Naive thymus-derived CD4-positive, alpha-beta T cell (primary cell): Measurements from ENCODE around the gene KRT71. TPM values are rescaled to one million over a fixed set of nuclear protein-coding genes. Genes with fewer than 3 reads are reported as not detected.

Experiments
- ATAC-seq: fragments of 150-1000 bp; cut with Tn5 transposase; 2 replicates; pipeline ENCODE4 v1.10.0; 2021; ENCODE audit warnings: mild to moderate bottlenecking, moderate library complexity
- CTCF ChIA-PET: fragments of 350-600 bp; sonication (Branson Sonifier 250); formaldehyde crosslinking; loops from one replicate; lab custom pipeline; 2021; ENCODE audit warnings: antibody characterized with exemption; lab: Charles Lee
- POLR2A ChIA-PET: fragments of 350-600 bp; sonication (Branson Sonifier 250); formaldehyde crosslinking; loops from one replicate; lab custom pipeline; 2021; ENCODE audit warnings: antibody characterized with exemption, inconsistent platforms; lab: Charles Lee
- DNase-seq, 9 donors: peaks; one replicate each; pipeline versions ENCODE4 v3.0.0 to v3.0.0-alpha.2; 2020 to 2022; ENCODE audit warnings: mixed read lengths in 1 of 9
- H3K27ac ChIP-seq: one replicate; pipeline ENCODE4 v1.7.0; 2013; ENCODE audit warnings: mild to moderate bottlenecking, low read depth, low read length, moderate library complexity
- H3K27me3 ChIP-seq, 2 donors: one replicate each; pipeline ENCODE4 v1.7.0; 2013; ENCODE audit warnings: low read length in 2 of 2, mild to moderate bottlenecking in 2 of 2, moderate library complexity in 2 of 2; ENCODE audit not compliant: control insufficient read depth in 2 of 2, insufficient read depth in 2 of 2
- H3K36me3 ChIP-seq, 3 experiments: 1 replicate in 2 of 3; 2 replicates in 1 of 3; pipeline ENCODE4 v1.7.0; 2013; ENCODE audit warnings: low read length in 3 of 3, mild to moderate bottlenecking in 3 of 3, moderate library complexity in 1 of 3; ENCODE audit not compliant: insufficient read depth in 3 of 3, control insufficient read depth in 2 of 3
- H3K4me1 ChIP-seq, 2 donors: one replicate each; pipeline ENCODE4 v1.7.0; 2013; ENCODE audit warnings: low read length in 2 of 2, mild to moderate bottlenecking in 2 of 2, moderate library complexity in 1 of 2; ENCODE audit not compliant: control insufficient read depth in 2 of 2, insufficient read depth in 2 of 2
- H3K4me3 ChIP-seq: 2 replicates; pipeline ENCODE4 v1.7.0; 2013; ENCODE audit warnings: mild to moderate bottlenecking, low read length
- H3K9me3 ChIP-seq, 3 experiments: 1 replicate in 2 of 3; 2 replicates in 1 of 3; pipeline ENCODE4 v1.7.0; 2013; ENCODE audit warnings: low read length in 3 of 3; ENCODE audit not compliant: control insufficient read depth in 2 of 3
- H3K27ac Mint-ChIP-seq, 9 donors: one replicate each; pipeline ENCODE4 v1.8.0; 2020 to 2022; ENCODE audit warnings: mixed read lengths in 9 of 9, mild to moderate bottlenecking in 8 of 9, moderate library complexity in 5 of 9, inconsistent platforms in 2 of 9
- H3K27me3 Mint-ChIP-seq, 5 donors: one replicate each; pipeline ENCODE4 v1.8.0; 2021 to 2022; ENCODE audit warnings: mixed read lengths in 5 of 5, mild to moderate bottlenecking in 1 of 5
- H3K36me3 Mint-ChIP-seq, 5 donors: one replicate each; pipeline ENCODE4 v1.8.0; 2020 to 2022; ENCODE audit warnings: mixed read lengths in 5 of 5, mild to moderate bottlenecking in 3 of 5, inconsistent platforms in 1 of 5
- H3K4me1 Mint-ChIP-seq, 7 donors: one replicate each; pipeline ENCODE4 v1.8.0; 2020 to 2022; ENCODE audit warnings: mixed read lengths in 7 of 7, mild to moderate bottlenecking in 3 of 7, inconsistent platforms in 1 of 7
- H3K4me3 Mint-ChIP-seq, 10 donors: one replicate each; pipeline ENCODE4 v1.8.0; 2020 to 2022; ENCODE audit warnings: mild to moderate bottlenecking in 10 of 10, mixed read lengths in 10 of 10, moderate library complexity in 6 of 10, inconsistent platforms in 2 of 10
- H3K9me3 Mint-ChIP-seq, 11 donors: one replicate each; pipeline ENCODE4 v1.8.0; 2020 to 2022; ENCODE audit warnings: mixed read lengths in 11 of 11, mild to moderate bottlenecking in 4 of 11, inconsistent platforms in 1 of 11, moderate library complexity in 1 of 11
- intact Hi-C, 2 donors: fragments of 100-400 bp; cut with micrococcal nuclease; formaldehyde crosslinking; loops; one replicate each; pipeline ENCODE4 v1.15.1; 2023
- polyA plus RNA-seq, 2 donors: library from polyadenylated mRNA; unstranded; fragments of 300-500 nt; fragmentation: Illumina TruSeq; gene quantifications; one replicate each; pipeline ENCODE4 v1.2.3, GENCODE V29; 2021
- total RNA-seq, 6 experiments: library from RNA in 5 of 6; stranded (reverse) in 5 of 6; gene quantifications; 1 replicate in 5 of 6; 2 replicates in 1 of 6; pipeline ENCODE4 v1.2.3 and lab custom pipeline; 2021 to 2026

Gene KRT71
- total and polyA plus RNA-seq, 7 experiments from 2014 or later: not detected

DNA sequence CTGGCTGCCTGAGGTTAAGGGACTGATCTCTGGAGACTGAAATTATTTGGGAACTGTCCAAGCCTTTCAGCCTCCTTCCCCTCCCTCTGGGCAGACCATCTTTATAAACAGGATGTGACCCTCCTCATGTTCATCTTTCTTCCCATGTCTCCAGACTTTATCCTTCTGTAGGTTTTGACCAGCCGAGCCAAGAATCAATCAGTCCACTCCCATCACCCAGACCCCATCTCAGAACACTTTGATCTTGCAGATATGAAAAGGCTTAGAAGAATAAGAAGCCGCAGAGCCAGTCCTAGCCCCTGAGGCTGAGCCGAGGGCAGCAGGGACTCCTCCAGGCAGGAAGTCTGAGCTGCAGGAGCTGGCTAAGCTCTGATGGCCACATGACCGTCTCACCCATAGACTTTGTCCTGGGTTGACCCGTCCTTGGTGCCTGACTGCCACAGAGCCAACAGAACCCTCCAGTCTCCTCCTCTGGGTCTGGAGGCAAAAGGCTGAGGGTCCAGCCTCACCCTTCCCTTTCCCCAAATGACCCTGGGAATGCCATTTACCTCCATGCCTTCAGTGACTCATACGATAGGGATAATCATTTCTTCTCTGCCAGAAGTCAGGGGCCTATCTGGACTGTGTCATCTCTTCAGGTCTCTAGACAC, 1.6 kb downstream of the KRT71 start:
- H3K9me3 ChIP-seq: no peaks in the 10 kb centered on the region
- intact Hi-C loops: no loop called here
- H3K4me1 ChIP-seq: peaks cover 0 to 19% of the 10 kb centered on the region in 2 donors
- Mint-ChIP-seq H3K4me3 (no peak overlapping the region), H3K27me3 (peaks cover 0 to 21% (median 0%) of the 10 kb centered on the region in 5 donors), H3K4me1 (peaks cover 0 to 13% (median 0%) of the 10 kb centered on the region in 7 donors), H3K27ac (peak overlapping the region in 1 of 9 donors; percentile 38), H3K9me3 (no peaks in the 10 kb centered on the region), H3K36me3 (no peaks in the 10 kb centered on the region)
- no peak overlapping the region for H3K27ac ChIP-seq
- H3K27me3 ChIP-seq: no peaks in the 10 kb centered on the region
- no peak for DNase-seq
- H3K4me3 ChIP-seq: no peak overlapping the region
- POLR2A ChIA-PET: no interaction called here
- no peak for ATAC-seq
- H3K36me3 ChIP-seq: no peaks in the 10 kb centered on the region
- CTCF ChIA-PET: interaction anchor here (0.5 kb wide), 1 partner anchor 389 kb away, joined by 5 read pairs; no protein-coding TSS in a partner anchor

DNA sequence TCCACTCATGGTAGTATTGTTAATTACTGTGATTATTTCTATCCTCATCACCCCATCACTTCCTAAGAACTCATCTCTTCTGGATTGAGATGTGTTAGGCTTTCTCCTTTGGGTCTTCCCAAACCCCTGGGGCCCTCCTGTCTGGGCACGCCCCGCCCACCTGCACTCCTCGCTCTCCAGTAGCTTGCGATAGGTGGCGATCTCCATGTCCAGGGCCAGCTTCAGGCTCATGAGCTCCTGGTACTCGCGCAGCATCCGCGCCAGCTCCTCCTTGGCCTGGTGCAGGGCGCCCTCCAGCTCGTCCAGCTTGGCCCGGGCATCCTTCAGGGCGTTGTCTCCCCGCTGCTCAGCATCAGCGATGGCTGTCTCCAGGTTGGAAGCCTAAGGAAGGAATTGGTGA, 6.8 kb downstream of the KRT71 start:
- no peaks in the 10 kb centered on the region for H3K9me3 ChIP-seq
- peaks cover 0 to 7% (median 0%) of the 10 kb centered on the region in 7 donors for H3K4me1 Mint-ChIP-seq
- H3K4me3 Mint-ChIP-seq: no peak overlapping the region
- ChIA-PET POLR2A (no interaction called here), CTCF (interaction anchor here (0.8 to 1.0 kb wide), 2 partner anchors 38 to 333 kb away, joined by 3 read pairs; no protein-coding TSS in a partner anchor)
- H3K36me3 ChIP-seq: no peaks in the 10 kb centered on the region
- peaks cover 0 to 13% (median 0%) of the 10 kb centered on the region in 5 donors for H3K27me3 Mint-ChIP-seq
- no peak for ATAC-seq
- no peak overlapping the region for H3K4me3 ChIP-seq
- intact Hi-C loops: no loop called here
- no peak for DNase-seq
- no peaks in the 10 kb centered on the region for H3K36me3 Mint-ChIP-seq
- no peaks in the 10 kb centered on the region for H3K27me3 ChIP-seq
- no peak overlapping the region for H3K27ac ChIP-seq
- no peaks in the 10 kb centered on the region for H3K4me1 ChIP-seq
- H3K9me3 Mint-ChIP-seq: peaks cover 0 to 1% (median 0%) of the 10 kb centered on the region in 11 donors
- H3K27ac Mint-ChIP-seq: no peak overlapping the region

- Histone ChIP-seq H3K27me3 (no peaks in the 10 kb centered on the region), H3K9me3 (no peaks in the 10 kb centered on the region), H3K27ac (no peak overlapping the region), H3K36me3 (no peaks in the 10 kb centered on the region), H3K4me3 (no peak overlapping the region), H3K4me1 (no peaks in the 10 kb centered on the region)
- no peak for ATAC-seq
- intact Hi-C loops: no loop called here
- H3K9me3 Mint-ChIP-seq: peaks cover 0 to 1% (median 0%) of the 10 kb centered on the region in 11 donors
- ChIA-PET POLR2A (no interaction called here), CTCF (no interaction called here)
- H3K27ac Mint-ChIP-seq: no peak overlapping the region
- peaks cover 0 to 7% (median 0%) of the 10 kb centered on the region in 7 donors for H3K4me1 Mint-ChIP-seq
- H3K36me3 Mint-ChIP-seq: no peaks in the 10 kb centered on the region
- no peak for DNase-seq
- no peak overlapping the region for H3K4me3 Mint-ChIP-seq
- H3K27me3 Mint-ChIP-seq: peaks cover 0 to 9% (median 0%) of the 10 kb centered on the region in 5 donors
Measured at GRCh38 chr12:52543985-52544883, 8.7 kb downstream of the KRT71 start.

DNA sequence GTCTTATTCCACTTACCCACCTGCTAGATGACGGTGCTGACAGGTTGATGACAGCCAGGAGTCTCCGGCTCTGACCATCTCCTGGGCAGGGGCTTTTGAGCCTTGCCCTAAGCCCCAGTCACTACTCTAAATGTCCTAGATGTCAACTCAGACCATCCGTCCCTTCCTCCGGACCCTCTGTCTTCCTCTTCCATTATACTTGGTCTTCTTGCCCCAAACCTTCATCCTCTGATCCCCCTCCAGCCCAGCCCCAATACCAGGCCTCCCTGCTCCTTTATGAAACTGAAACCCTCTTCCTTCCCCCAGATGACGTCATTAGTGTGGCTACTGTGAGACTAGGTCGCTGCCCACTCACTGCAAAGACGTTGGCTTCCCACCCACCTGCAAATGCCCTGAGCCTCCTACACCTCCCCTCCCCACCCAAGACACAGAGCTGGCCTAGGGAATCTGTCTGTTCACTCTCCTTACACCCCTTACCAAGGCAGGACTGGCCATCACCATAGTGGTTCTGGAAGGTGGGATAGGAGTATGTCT, 10.1 kb downstream of the KRT71 start:
- ChIA-PET CTCF (no interaction called here), POLR2A (no interaction called here)
- no peak for ATAC-seq
- Mint-ChIP-seq H3K27me3 (peaks cover 0 to 7% (median 0%) of the 10 kb centered on the region in 5 donors), H3K4me3 (peak overlapping the region in 1 of 10 donors; percentile 0), H3K36me3 (no peaks in the 10 kb centered on the region), H3K4me1 (peaks cover 0 to 7% (median 0%) of the 10 kb centered on the region in 7 donors), H3K9me3 (peaks cover 0 to 1% (median 0%) of the 10 kb centered on the region in 11 donors), H3K27ac (peak overlapping the region in 1 of 9 donors; percentile 10)
- no peak for DNase-seq
- H3K36me3 ChIP-seq: no peaks in the 10 kb centered on the region
- no peaks in the 10 kb centered on the region for H3K9me3 ChIP-seq
- H3K4me3 ChIP-seq: no peak overlapping the region
- H3K27me3 ChIP-seq: no peaks in the 10 kb centered on the region
- H3K4me1 ChIP-seq: no peaks in the 10 kb centered on the region
- H3K27ac ChIP-seq: no peak overlapping the region
- intact Hi-C loops: loop anchor here in 1 of 2 donors (1.0 kb wide), 2 partner anchors 327 to 336 kb away; no protein-coding TSS in a partner anchor

- no peak overlapping the region for H3K4me3 Mint-ChIP-seq
- no peak for ATAC-seq
- DNase-seq: no peak
- H3K9me3 ChIP-seq: no peaks in the 10 kb centered on the region
- CTCF ChIA-PET: no interaction called here
- no peak overlapping the region for H3K4me3 ChIP-seq
- H3K9me3 Mint-ChIP-seq: peaks cover 0 to 1% (median 0%) of the 10 kb centered on the region in 11 donors
- H3K36me3 ChIP-seq: no peaks in the 10 kb centered on the region
- H3K4me1 ChIP-seq: no peaks in the 10 kb centered on the region
- H3K27me3 ChIP-seq: no peaks in the 10 kb centered on the region
- H3K36me3 Mint-ChIP-seq: no peaks in the 10 kb centered on the region
- H3K27ac Mint-ChIP-seq: no peak overlapping the region
- H3K27ac ChIP-seq: no peak overlapping the region
- peaks cover 0 to 8% (median 0%) of the 10 kb centered on the region in 5 donors for H3K27me3 Mint-ChIP-seq
- peaks cover 0 to 7% (median 0%) of the 10 kb centered on the region in 7 donors for H3K4me1 Mint-ChIP-seq
- intact Hi-C loops: loop anchor here in 1 of 2 donors (1.0 kb wide), 2 partner anchors 328 to 337 kb away; no protein-coding TSS in a partner anchor
- POLR2A ChIA-PET: no interaction called here
Measured at GRCh38 chr12:52542157-52542556, 10.8 kb downstream of the KRT71 start.

DNA sequence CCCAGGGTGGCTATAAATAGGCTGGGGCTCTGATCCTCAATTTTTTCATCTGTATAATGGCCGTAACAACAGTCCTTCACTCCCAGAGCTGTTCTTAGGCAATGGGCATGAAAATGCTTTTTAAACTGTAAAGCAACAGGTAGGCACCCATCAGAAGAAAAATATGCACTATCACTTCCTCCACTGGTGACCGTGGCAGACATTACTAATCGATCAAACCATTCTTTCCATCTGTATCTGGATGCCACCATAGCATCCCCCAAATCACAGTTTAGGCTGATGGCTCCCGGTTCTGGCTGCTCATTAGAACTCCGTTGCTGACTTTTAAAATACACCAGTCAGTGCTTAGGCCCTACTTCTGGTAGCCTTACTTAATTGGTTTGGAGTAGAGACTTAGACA, 11.2 kb downstream of the KRT71 start:
- ATAC-seq: no peak

More for the DNA sequence above, 11.2 kb downstream of the KRT71 start:
- no peaks in the 10 kb centered on the region for H3K4me1 ChIP-seq
- POLR2A ChIA-PET: no interaction called here
- no peak overlapping the region for H3K27ac Mint-ChIP-seq
- no peaks in the 10 kb centered on the region for H3K36me3 ChIP-seq
- CTCF ChIA-PET: no interaction called here
- peaks cover 0 to 8% (median 0%) of the 10 kb centered on the region in 5 donors for H3K27me3 Mint-ChIP-seq
- DNase-seq: no peak
- no peak overlapping the region for H3K27ac ChIP-seq
- H3K9me3 Mint-ChIP-seq: peaks cover 0 to 1% (median 0%) of the 10 kb centered on the region in 11 donors
- intact Hi-C loops: loop anchor here in 1 of 2 donors (1.0 kb wide), 2 partner anchors 329 to 338 kb away; no protein-coding TSS in a partner anchor
- H3K4me1 Mint-ChIP-seq: peaks cover 0 to 7% (median 0%) of the 10 kb centered on the region in 7 donors
- no peak overlapping the region for H3K4me3 ChIP-seq
- H3K36me3 Mint-ChIP-seq: no peaks in the 10 kb centered on the region
- no peaks in the 10 kb centered on the region for H3K9me3 ChIP-seq
- no peaks in the 10 kb centered on the region for H3K27me3 ChIP-seq
- no peak overlapping the region for H3K4me3 Mint-ChIP-seq
